Glutamatergic neuron (in vitro differentiated cells): ENCODE data around the gene DNAJC5G. TPM values are rescaled to one million over a fixed set of nuclear protein-coding genes. Genes with fewer than 3 reads are reported as not detected.

Experiments
- DNase-seq: peaks from one replicate; pipeline ENCODE4 v3.0.0; 2022
- H3K27ac Mint-ChIP-seq: one replicate; pipeline ENCODE4 v1.8.0; 2020; ENCODE audit warnings: mild to moderate bottlenecking, mixed read lengths, inconsistent platforms; ENCODE audit not compliant: unreplicated experiment
- H3K27me3 Mint-ChIP-seq: one replicate; pipeline ENCODE4 v1.8.0; 2020; ENCODE audit warnings: mild to moderate bottlenecking, moderate library complexity, mixed read lengths, inconsistent platforms; ENCODE audit not compliant: unreplicated experiment
- H3K36me3 Mint-ChIP-seq: one replicate; pipeline ENCODE4 v1.8.0; 2020; ENCODE audit warnings: mild to moderate bottlenecking, mixed read lengths, inconsistent platforms; ENCODE audit not compliant: unreplicated experiment
- H3K4me1 Mint-ChIP-seq: one replicate; pipeline ENCODE4 v1.8.0; 2020; ENCODE audit warnings: mild to moderate bottlenecking, low read depth, mixed read lengths, inconsistent platforms; ENCODE audit not compliant: unreplicated experiment
- H3K4me3 Mint-ChIP-seq: one replicate; pipeline ENCODE4 v1.8.0; 2020; ENCODE audit warnings: mild to moderate bottlenecking, mixed read lengths, inconsistent platforms; ENCODE audit not compliant: unreplicated experiment
- H3K9me3 Mint-ChIP-seq: one replicate; pipeline ENCODE4 v1.8.0; 2020; ENCODE audit warnings: mild to moderate bottlenecking, moderate library complexity, mixed read lengths, inconsistent platforms; ENCODE audit not compliant: unreplicated experiment
- CTCF ChIP-seq: fragments of 200-600 bp; sonication (generic); IDR thresholded peaks from one replicate; pipeline ENCODE4 v1.5.0; 2021; ENCODE audit not compliant: partially characterized antibody, unreplicated experiment
- total RNA-seq: library from RNA; stranded (reverse); fragmentation: NEBNext Ultra II Directional; extraction: Animal tissue kit (Norgen Biotek cat#: 25700); gene quantifications from one replicate; pipeline ENCODE4 v1.2.1, GENCODE V29; 2021; ENCODE audit not compliant: unreplicated experiment

Gene DNAJC5G
- total RNA-seq, 1 donor from 2014 or later = not detected

GRCh38 chr2:27288610-27289009 is 13.4 kb downstream of the DNAJC5G start:
- no peaks in the 10 kb centered on the region for H3K36me3 Mint-ChIP-seq
- H3K4me1 Mint-ChIP-seq = peaks cover 3% of the 10 kb centered on the region
- no peak overlapping the region for H3K27ac Mint-ChIP-seq
- DNase-seq = no peak
- no peak overlapping the region for H3K4me3 Mint-ChIP-seq
- no peak for TF ChIP-seq CTCF
- H3K9me3 Mint-ChIP-seq = no peaks in the 10 kb centered on the region
- H3K27me3 Mint-ChIP-seq = peaks cover 4% of the 10 kb centered on the region

- peaks cover 4% of the 10 kb centered on the region for H3K27me3 Mint-ChIP-seq
- TF ChIP-seq CTCF = no peak
- H3K4me1 Mint-ChIP-seq = peaks cover 3% of the 10 kb centered on the region
- H3K9me3 Mint-ChIP-seq = no peaks in the 10 kb centered on the region
- no peak overlapping the region for H3K27ac Mint-ChIP-seq
- H3K36me3 Mint-ChIP-seq = no peaks in the 10 kb centered on the region
- H3K4me3 Mint-ChIP-seq = no peak overlapping the region
- no peak for DNase-seq
These were observed 15.3 kb downstream of the DNAJC5G start for GRCh38 chr2:27290549-27290948.

GRCh38 chr2:27291865-27292264 is 16.6 kb downstream of the DNAJC5G start:
- H3K27ac Mint-ChIP-seq = no peak overlapping the region
- peaks cover 4% of the 10 kb centered on the region for H3K27me3 Mint-ChIP-seq
- no peak overlapping the region for H3K4me3 Mint-ChIP-seq
- H3K4me1 Mint-ChIP-seq = peaks cover 3% of the 10 kb centered on the region
- H3K36me3 Mint-ChIP-seq = no peaks in the 10 kb centered on the region
- no peak for DNase-seq
- no peaks in the 10 kb centered on the region for H3K9me3 Mint-ChIP-seq
- TF ChIP-seq CTCF = no peak

- Mint-ChIP-seq H3K27ac (no peak overlapping the region), H3K4me1 (peaks cover 3% of the 10 kb centered on the region), H3K27me3 (no peaks in the 10 kb centered on the region), H3K4me3 (no peak overlapping the region), H3K9me3 (peaks cover 7% of the 10 kb centered on the region), H3K36me3 (no peaks in the 10 kb centered on the region)
- TF ChIP-seq CTCF = no peak
- no peak for DNase-seq
These were observed 19.7 kb downstream of the DNAJC5G start for GRCh38 chr2:27294928-27295327.

- Mint-ChIP-seq H3K27ac (no peak overlapping the region), H3K4me3 (no peak overlapping the region), H3K27me3 (no peaks in the 10 kb centered on the region), H3K36me3 (no peaks in the 10 kb centered on the region), H3K9me3 (peaks cover 7% of the 10 kb centered on the region), H3K4me1 (peaks cover 2% of the 10 kb centered on the region)
- TF ChIP-seq CTCF = no peak
- DNase-seq = no peak
These were observed 21.2 kb downstream of the DNAJC5G start for GRCh38 chr2:27296481-27296880.
